ENCODE results near the gene PEX14.
"Not testable (repeated sequence)": the region's sequence is repeated elsewhere in the genome, so short reads cannot be mapped to it uniquely, and the experiment has no call there.

The PEX14 gene

DNA sequence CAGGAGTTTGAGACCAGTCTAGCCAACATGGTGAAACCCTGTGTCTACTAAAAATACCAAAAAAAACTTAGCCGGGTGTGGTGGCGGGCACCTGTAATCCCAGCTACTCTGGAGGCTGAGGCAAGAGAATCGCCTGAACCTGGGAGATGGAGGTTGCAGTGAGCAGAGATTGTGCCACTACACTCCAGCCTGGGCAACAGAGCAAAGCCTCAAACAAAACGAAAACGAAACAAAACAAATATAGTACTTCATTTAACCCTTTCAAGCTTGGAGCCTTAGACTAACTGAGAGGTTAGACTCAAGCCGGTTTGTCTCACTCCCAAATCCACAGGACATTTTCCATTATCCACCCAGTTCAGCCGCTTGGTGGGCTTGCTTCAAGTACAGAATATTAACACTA is 17.3 kb upstream of the PEX14 start:
- 85% methylated on average over 7 of the region's 7 CpGs for WGBS
- H2AFZ ChIP-seq (ENCODE audit: low read depth, low read length); H2BK120ac ChIP-seq (ENCODE audit: low read depth, low read length); H3K14ac ChIP-seq (ENCODE audit: low read length in 2 of 2); H4K91ac ChIP-seq (ENCODE audit: low read length); H3K4me2 ChIP-seq (ENCODE audit: low read length, poor library complexity, severe bottlenecking); H3K27ac ChIP-seq (ENCODE audit: low read length, poor library complexity, severe bottlenecking); H3K9ac ChIP-seq (ENCODE audit: low read length); H3K79me1 ChIP-seq (replicated peaks; ENCODE audit: low read length, poor library complexity, severe bottlenecking); H3K4me1 ChIP-seq (ENCODE audit: control insufficient read depth, insufficient read depth, low read depth, low read length); H2BK5ac ChIP-seq (ENCODE audit: low read depth, low read length, poor library complexity, severe bottlenecking); H2BK12ac ChIP-seq (ENCODE audit: low read length in 2 of 2); DNase-seq; H3K18ac ChIP-seq (ENCODE audit: low read depth in 1 of 2, low read length in 2 of 2); H3K4me3 ChIP-seq (ENCODE audit: insufficient read depth in 1 of 2, low read depth in 1 of 2, low read length in 2 of 2); H4K8ac ChIP-seq (ENCODE audit: low read length); H2BK15ac ChIP-seq (ENCODE audit: low read depth, poor library complexity, severe bottlenecking); H3K4ac ChIP-seq (ENCODE audit: low read depth in 1 of 2, low read length in 2 of 2); H3K9me3 ChIP-seq (ENCODE audit: control insufficient read depth, low read length); H3K27me3 ChIP-seq (ENCODE audit: control insufficient read depth in 1 of 2, insufficient read depth in 1 of 2, low read length in 2 of 2); H3K23ac ChIP-seq (ENCODE audit: low read length in 2 of 2): not testable (repeated sequence)
- Histone ChIP-seq H2AK5ac (ENCODE audit: low read length, severe bottlenecking) (peak overlapping the region; percentile 15), H3K36me3 (ENCODE audit: control insufficient read depth in 1 of 2, insufficient read depth in 2 of 2, low read depth in 1 of 2, low read length in 2 of 2) (peaks cover 16 to 18% of the 10 kb centered on the region in 2 experiments)

DNA sequence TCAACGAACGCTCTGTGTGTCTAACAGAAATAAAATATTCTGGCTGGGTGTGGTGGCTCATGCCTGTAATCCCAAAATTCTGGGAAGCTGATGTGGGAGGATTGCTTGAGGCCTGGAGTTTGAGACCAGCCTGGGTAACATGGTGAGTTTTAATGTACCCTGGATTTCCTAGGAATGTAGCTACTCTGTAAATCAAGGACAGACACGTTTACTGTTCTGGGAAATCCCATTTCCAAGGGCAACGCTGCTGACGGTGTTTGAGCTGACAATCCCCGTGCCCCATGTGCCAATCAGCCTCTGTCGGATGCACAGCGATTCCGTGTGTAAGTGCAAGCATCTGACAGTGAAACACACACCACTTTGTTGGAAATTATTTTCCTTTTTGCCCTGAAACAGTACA is 16.9 kb upstream of the PEX14 start:
- no peak overlapping the region for H2BK12ac ChIP-seq (ENCODE audit: low read length in 2 of 2)
- DNase-seq: no peak
- H3K4me3 ChIP-seq (ENCODE audit: insufficient read depth in 1 of 2, low read depth in 1 of 2, low read length in 2 of 2): no peak overlapping the region
- H2BK15ac ChIP-seq (ENCODE audit: low read depth, poor library complexity, severe bottlenecking): no peak overlapping the region
- no peak overlapping the region for H4K8ac ChIP-seq (ENCODE audit: low read length)
- H3K27me3 ChIP-seq (ENCODE audit: control insufficient read depth in 1 of 2, insufficient read depth in 1 of 2, low read length in 2 of 2): no peaks in the 10 kb centered on the region
- H2AK5ac ChIP-seq (ENCODE audit: low read length, severe bottlenecking): peak overlapping the region; percentile 15
- no peak overlapping the region for H3K9ac ChIP-seq (ENCODE audit: low read length)
- no peak overlapping the region for H3K14ac ChIP-seq (ENCODE audit: low read length in 2 of 2)
- H3K36me3 ChIP-seq (ENCODE audit: control insufficient read depth in 1 of 2, insufficient read depth in 2 of 2, low read depth in 1 of 2, low read length in 2 of 2): peaks cover 20 to 22% of the 10 kb centered on the region in 2 experiments
- H3K27ac ChIP-seq (ENCODE audit: low read length, poor library complexity, severe bottlenecking): no peak overlapping the region
- H3K79me1 ChIP-seq (replicated peaks; ENCODE audit: low read length, poor library complexity, severe bottlenecking): peaks cover 4% of the 10 kb centered on the region
- H2AFZ ChIP-seq (ENCODE audit: low read depth, low read length): no peak overlapping the region
- no peak overlapping the region for H4K91ac ChIP-seq (ENCODE audit: low read length)
- H3K9me3 ChIP-seq (ENCODE audit: control insufficient read depth, low read length): no peaks in the 10 kb centered on the region
- H3K18ac ChIP-seq (ENCODE audit: low read depth in 1 of 2, low read length in 2 of 2): no peak overlapping the region
- H3K4me2 ChIP-seq (ENCODE audit: low read length, poor library complexity, severe bottlenecking): no peak overlapping the region
- no peak overlapping the region for H3K23ac ChIP-seq (ENCODE audit: low read length in 2 of 2)
- H2BK120ac ChIP-seq (ENCODE audit: low read depth, low read length): no peak overlapping the region
- 91% methylated on average over 9 of the region's 9 CpGs for WGBS
- H3K4ac ChIP-seq (ENCODE audit: low read depth in 1 of 2, low read length in 2 of 2): no peak overlapping the region
- H2BK5ac ChIP-seq (ENCODE audit: low read depth, low read length, poor library complexity, severe bottlenecking): no peak overlapping the region
- peaks cover 7% of the 10 kb centered on the region for H3K4me1 ChIP-seq (ENCODE audit: control insufficient read depth, insufficient read depth, low read depth, low read length)

DNA sequence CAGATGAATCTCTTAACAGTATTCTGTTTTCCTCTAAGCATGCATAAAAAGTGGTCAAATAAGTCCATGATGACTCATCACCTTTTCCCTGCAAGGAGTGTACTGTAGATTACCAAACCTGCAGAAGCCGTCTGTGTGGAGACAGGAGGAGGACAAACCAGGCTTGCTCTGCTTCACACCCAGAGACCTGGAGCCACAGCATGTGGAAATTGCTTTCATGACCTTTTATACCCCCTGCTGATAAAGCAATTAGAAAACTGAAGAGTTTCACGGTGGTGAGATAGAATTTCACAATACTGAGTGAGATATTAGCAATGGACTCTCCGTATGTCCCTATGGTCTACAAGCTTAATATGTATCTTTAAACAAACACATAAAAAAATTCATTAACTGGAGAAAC is 15.6 kb upstream of the PEX14 start:
- Histone ChIP-seq H3K36me3 (ENCODE audit: control insufficient read depth in 1 of 2, insufficient read depth in 2 of 2, low read depth in 1 of 2, low read length in 2 of 2) (peaks cover 26 to 29% of the 10 kb centered on the region in 2 experiments), H3K4me1 (ENCODE audit: control insufficient read depth, insufficient read depth, low read depth, low read length) (peaks cover 7% of the 10 kb centered on the region), H2AFZ (ENCODE audit: low read depth, low read length) (no peak overlapping the region), H2AK5ac (ENCODE audit: low read length, severe bottlenecking) (no peak overlapping the region), H2BK15ac (ENCODE audit: low read depth, poor library complexity, severe bottlenecking) (no peak overlapping the region), H3K27ac (ENCODE audit: low read length, poor library complexity, severe bottlenecking) (peak overlapping the region; percentile 19), H4K8ac (ENCODE audit: low read length) (no peak overlapping the region), H3K18ac (ENCODE audit: low read depth in 1 of 2, low read length in 2 of 2) (no peak overlapping the region), H3K9ac (ENCODE audit: low read length) (no peak overlapping the region), H3K4me2 (ENCODE audit: low read length, poor library complexity, severe bottlenecking) (no peak overlapping the region), H4K91ac (ENCODE audit: low read length) (no peak overlapping the region), H3K14ac (ENCODE audit: low read length in 2 of 2) (no peak overlapping the region), H2BK5ac (ENCODE audit: low read depth, low read length, poor library complexity, severe bottlenecking) (no peak overlapping the region), H2BK12ac (ENCODE audit: low read length in 2 of 2) (no peak overlapping the region), H3K27me3 (ENCODE audit: control insufficient read depth in 1 of 2, insufficient read depth in 1 of 2, low read length in 2 of 2) (no peaks in the 10 kb centered on the region), H3K4ac (ENCODE audit: low read depth in 1 of 2, low read length in 2 of 2) (no peak overlapping the region), H3K4me3 (ENCODE audit: insufficient read depth in 1 of 2, low read depth in 1 of 2, low read length in 2 of 2) (no peak overlapping the region), H2BK120ac (ENCODE audit: low read depth, low read length) (no peak overlapping the region), H3K9me3 (ENCODE audit: control insufficient read depth, low read length) (no peaks in the 10 kb centered on the region), H3K23ac (ENCODE audit: low read length in 2 of 2) (no peak overlapping the region), H3K79me1 (replicated peaks; ENCODE audit: low read length, poor library complexity, severe bottlenecking) (peaks cover 8% of the 10 kb centered on the region)
- peak; percentile 83 for DNase-seq
- WGBS: 21% methylated on average over 2 of the region's 3 CpGs

DNA sequence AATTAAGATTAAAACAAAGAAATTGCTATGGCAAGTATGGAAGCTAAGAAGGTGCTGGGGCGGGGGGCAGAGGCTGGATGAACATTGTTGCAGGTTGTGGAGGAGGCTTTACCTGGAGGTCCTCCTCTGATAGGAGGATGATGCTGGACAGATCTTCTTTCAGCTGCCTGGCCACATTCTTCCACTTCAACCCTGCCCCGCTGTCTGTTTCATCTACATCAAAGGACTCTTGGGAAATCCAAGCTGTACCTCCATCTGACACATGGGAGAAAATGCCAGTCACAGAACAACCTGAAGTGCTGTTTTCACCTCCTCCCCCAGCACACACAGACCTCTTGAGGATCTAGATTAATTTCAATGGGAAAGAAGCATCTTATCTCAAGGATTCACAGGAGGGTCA is 7.7 kb upstream of the PEX14 start:
- Histone ChIP-seq H3K9me3 (ENCODE audit: control insufficient read depth, low read length) (no peaks in the 10 kb centered on the region), H3K4me1 (ENCODE audit: control insufficient read depth, insufficient read depth, low read depth, low read length) (peaks cover 3% of the 10 kb centered on the region)
- 100% methylated on average over 2 of the region's 2 CpGs for WGBS

More for the DNA sequence above, 7.7 kb upstream of the PEX14 start:
- no peak overlapping the region for H3K4me2 ChIP-seq (ENCODE audit: low read length, poor library complexity, severe bottlenecking)
- H2AFZ ChIP-seq (ENCODE audit: low read depth, low read length): no peak overlapping the region
- no peaks in the 10 kb centered on the region for H3K27me3 ChIP-seq (ENCODE audit: control insufficient read depth in 1 of 2, insufficient read depth in 1 of 2, low read length in 2 of 2)
- H4K91ac ChIP-seq (ENCODE audit: low read length): no peak overlapping the region
- H3K36me3 ChIP-seq (ENCODE audit: control insufficient read depth in 1 of 2, insufficient read depth in 2 of 2, low read depth in 1 of 2, low read length in 2 of 2): peaks cover 42 to 52% of the 10 kb centered on the region in 2 experiments
- H3K4me3 ChIP-seq (ENCODE audit: insufficient read depth in 1 of 2, low read depth in 1 of 2, low read length in 2 of 2): no peak overlapping the region
- no peak overlapping the region for H3K4ac ChIP-seq (ENCODE audit: low read depth in 1 of 2, low read length in 2 of 2)
- H2BK15ac ChIP-seq (ENCODE audit: low read depth, poor library complexity, severe bottlenecking): no peak overlapping the region
- H2BK120ac ChIP-seq (ENCODE audit: low read depth, low read length): no peak overlapping the region
- H4K8ac ChIP-seq (ENCODE audit: low read length): no peak overlapping the region
- H3K23ac ChIP-seq (ENCODE audit: low read length in 2 of 2): no peak overlapping the region
- no peak overlapping the region for H3K27ac ChIP-seq (ENCODE audit: low read length, poor library complexity, severe bottlenecking)
- H3K79me1 ChIP-seq (replicated peaks; ENCODE audit: low read length, poor library complexity, severe bottlenecking): peaks cover 14% of the 10 kb centered on the region
- no peak overlapping the region for H3K14ac ChIP-seq (ENCODE audit: low read length in 2 of 2)
- H3K18ac ChIP-seq (ENCODE audit: low read depth in 1 of 2, low read length in 2 of 2): no peak overlapping the region
- no peak overlapping the region for H2BK5ac ChIP-seq (ENCODE audit: low read depth, low read length, poor library complexity, severe bottlenecking)
- H2AK5ac ChIP-seq (ENCODE audit: low read length, severe bottlenecking): no peak overlapping the region
- H3K9ac ChIP-seq (ENCODE audit: low read length): no peak overlapping the region
- DNase-seq: no peak
- no peak overlapping the region for H2BK12ac ChIP-seq (ENCODE audit: low read length in 2 of 2)

Data from mesenchymal stem cell (in vitro differentiated cells and primary cell).